IMR-90 (cell line): ENCODE results near the gene APBB3. TPM values are rescaled to one million over a fixed set of nuclear protein-coding genes. Genes with fewer than 3 reads are reported as not detected.

Experiments
- ATAC-seq: fragments of 200-7000 bp; cut with Tn5 transposase; 2 replicates; pipeline ENCODE4 v1.9.1; 2020; ENCODE audit warnings: low read depth, mild to moderate bottlenecking, moderate library complexity
- Bru-seq: library from RNA; stranded (reverse); fragments of 400-500 nt; gene quantifications from one replicate; lab custom pipeline; 2021; lab: Mats Ljungman, UMichigan
- BruChase-seq, 2 experiments: library from RNA; stranded (reverse); fragments of 400-500 nt; gene quantifications; one replicate each; lab custom pipeline; 2021; lab: Mats Ljungman, UMichigan
- BruUV-seq: library from RNA; stranded (reverse); fragments of 400-500 nt; replicated peaks from 2 replicates; lab custom pipeline; 2021; lab: Mats Ljungman, UMichigan
- CTCF ChIA-PET: fragments of 300-600 bp; formaldehyde crosslinking; extraction: SDS; loops from one replicate; lab custom pipeline; 2021; ENCODE audit warnings: antibody characterized with exemption; lab: Yijun Ruan, JAX
- POLR2A ChIA-PET: fragments of 300-600 bp; sonication (Branson Sonifier 250); formaldehyde crosslinking; loops from one replicate; lab custom pipeline; 2022; ENCODE audit warnings: antibody characterized with exemption; ENCODE audit not compliant: unreplicated experiment; lab: Charles Lee
- DNase-seq: peaks from one replicate; pipeline ENCODE4 v3.0.0; 2013
- H2AFZ ChIP-seq: replicated peaks from 2 replicates; pipeline ENCODE3; 2013; ENCODE audit warnings: low read length, mild to moderate bottlenecking; ENCODE audit not compliant: poor library complexity
- H2AK5ac ChIP-seq: 2 replicates; pipeline ENCODE4 v1.6.1; 2013; ENCODE audit warnings: low read depth, low read length, inconsistent platforms
- H2AK9ac ChIP-seq: replicated peaks from 2 replicates; pipeline ENCODE3; 2013; ENCODE audit warnings: mild to moderate bottlenecking, low read depth, low read length, moderate library complexity; ENCODE audit not compliant: poor library complexity
- H2BK120ac ChIP-seq: 2 replicates; pipeline ENCODE4 v1.6.1; 2013; ENCODE audit warnings: low read depth, low read length, inconsistent platforms
- H2BK15ac ChIP-seq: 3 replicates; pipeline ENCODE4 v1.6.1; 2013; ENCODE audit warnings: low read depth, low read length, inconsistent platforms
- H2BK20ac ChIP-seq: 2 replicates; pipeline ENCODE4 v1.6.1; 2013; ENCODE audit warnings: low read depth, mild to moderate bottlenecking, inconsistent platforms, low read length, moderate library complexity
- H2BK5ac ChIP-seq: 2 replicates; pipeline ENCODE4 v1.6.1; 2013; ENCODE audit warnings: mild to moderate bottlenecking, low read depth, low read length, inconsistent platforms; ENCODE audit not compliant: poor library complexity, severe bottlenecking
- H3K14ac ChIP-seq: replicated peaks from 2 replicates; pipeline ENCODE4 v1.6.1; 2013; ENCODE audit warnings: low read depth, low read length, inconsistent platforms
- H3K18ac ChIP-seq: 2 replicates; pipeline ENCODE4 v1.6.1; 2013; ENCODE audit warnings: low read depth, low read length, control low read depth
- H3K23ac ChIP-seq: 2 replicates; pipeline ENCODE4 v1.6.1; 2013; ENCODE audit warnings: low read depth, low read length, inconsistent platforms
- H3K27ac ChIP-seq: 2 replicates; pipeline ENCODE4 v1.5.1; 2013; ENCODE audit warnings: mild to moderate bottlenecking, control low read depth, low read length; ENCODE audit not compliant: insufficient read depth
- H3K27me3 ChIP-seq: 2 replicates; pipeline ENCODE4 v1.6.1; 2013; ENCODE audit warnings: low read length; ENCODE audit not compliant: control insufficient read depth, insufficient read depth
- H3K36me3 ChIP-seq: 2 replicates; pipeline ENCODE4 v1.6.1; 2013; ENCODE audit warnings: low read length, mixed read lengths; ENCODE audit not compliant: control insufficient read depth, insufficient read depth
- H3K4ac ChIP-seq: 2 replicates; pipeline ENCODE4 v1.6.1; 2013; ENCODE audit warnings: low read depth, low read length, inconsistent platforms
- H3K4me1 ChIP-seq: 2 replicates; pipeline ENCODE4 v1.6.1; 2013; ENCODE audit warnings: low read length, mixed read lengths; ENCODE audit not compliant: control insufficient read depth, insufficient read depth
- H3K4me2 ChIP-seq: 2 replicates; pipeline ENCODE4 v1.6.1; 2013; ENCODE audit warnings: low read depth, mild to moderate bottlenecking, control low read depth, low read length, moderate library complexity
- H3K4me3 ChIP-seq: 2 replicates; pipeline ENCODE4 v1.5.1; 2013; ENCODE audit warnings: low read depth, mild to moderate bottlenecking, control low read depth, low read length, moderate library complexity; ENCODE audit not compliant: insufficient read depth
- H3K56ac ChIP-seq: 2 replicates; pipeline ENCODE4 v1.6.1; 2013; ENCODE audit warnings: low read length, inconsistent platforms; ENCODE audit not compliant: insufficient read depth; ENCODE audit errors: extremely low read depth
- H3K79me1 ChIP-seq, 2 experiments: 2 replicates each; pipeline ENCODE4 v1.6.1; 2013; ENCODE audit warnings: low read length in 2 of 2, inconsistent platforms in 1 of 2, low read depth in 1 of 2
- H3K9ac ChIP-seq: 2 replicates; pipeline ENCODE4 v1.6.1; 2013; ENCODE audit warnings: low read depth, low read length, control low read depth
- H3K9me1 ChIP-seq: 2 replicates; pipeline ENCODE4 v1.6.1; 2013; ENCODE audit warnings: low read length, inconsistent platforms; ENCODE audit not compliant: insufficient read depth
- H3K9me3 ChIP-seq: 2 replicates; pipeline ENCODE4 v1.6.1; 2013; ENCODE audit warnings: low read length; ENCODE audit not compliant: control insufficient read depth, insufficient read depth
- H4K20me1 ChIP-seq: 2 replicates; pipeline ENCODE4 v1.6.1; 2013; ENCODE audit warnings: low read length, inconsistent platforms; ENCODE audit not compliant: insufficient read depth
- H4K5ac ChIP-seq: 2 replicates; pipeline ENCODE4 v1.6.1; 2013; ENCODE audit warnings: mild to moderate bottlenecking, low read depth, low read length, control low read depth
- H4K8ac ChIP-seq, 2 experiments: 2 replicates each; pipeline ENCODE4 v1.6.1; 2013; ENCODE audit warnings: low read depth in 2 of 2, low read length in 2 of 2, control low read depth in 1 of 2, inconsistent platforms in 1 of 2
- H4K91ac ChIP-seq: 2 replicates; pipeline ENCODE4 v1.6.1; 2013; ENCODE audit warnings: low read depth, low read length, inconsistent platforms; ENCODE audit not compliant: insufficient read depth
- MAFK ChIP-seq: IDR thresholded peaks from 2 replicates; pipeline ENCODE4 v1.6.1; 2012; ENCODE audit warnings: low read depth, low read length, improper control_type of control experiment
- MAZ ChIP-seq: IDR thresholded peaks from 2 replicates; pipeline ENCODE4 v1.6.1; 2012; ENCODE audit warnings: low read depth, mild to moderate bottlenecking, low read length, improper control_type of control experiment, moderate library complexity, borderline replicate concordance
- MXI1 ChIP-seq: IDR thresholded peaks from 2 replicates; pipeline ENCODE4 v1.6.1; 2012; ENCODE audit warnings: low read depth, mild to moderate bottlenecking, low read length, moderate library complexity, borderline replicate concordance
- NFE2L2 ChIP-seq: fragments of 150-350 bp; IDR thresholded peaks from 2 replicates; pipeline ENCODE4 v1.6.1; 2016; ENCODE audit warnings: low read depth, mild to moderate bottlenecking, low read length
- POLR2A ChIP-seq: IDR thresholded peaks from 2 replicates; pipeline ENCODE4 v1.6.1; 2012; ENCODE audit warnings: mild to moderate bottlenecking, low read depth, low read length
- RAD21 ChIP-seq: IDR thresholded peaks from 2 replicates; pipeline ENCODE4 v1.6.1; 2012; ENCODE audit warnings: low read length, improper control_type of control experiment
- SMC3 ChIP-seq: fragments of 150-350 bp; IDR thresholded peaks from 2 replicates; pipeline ENCODE4 v1.6.1; 2016; ENCODE audit warnings: low read depth, mild to moderate bottlenecking, antibody characterized with exemption, low read length, moderate library complexity
- WGBS, 2 experiments: methylation state at CpG; one replicate each; pipeline versions ENCODE4 v1.1.5 to v1.1.7; 2013; ENCODE audit warnings: missing lambda C conversion rate in 2 of 2; ENCODE audit not compliant: insufficient read length in 1 of 2; ENCODE audit errors: extremely low coverage in 2 of 2; 5-methylcytosine and 5-hydroxymethylcytosine counted together
- dilution Hi-C: fragments of 300-500 bp; cut with HindIII; formaldehyde crosslinking; loops from one replicate; pipeline ENCODE4 v1.14.3; 2018; ENCODE audit warnings: low sequenced_read_pairs; ENCODE audit not compliant: unreplicated experiment
- in situ Hi-C: fragments of 300-500 bp; cut with MboI; formaldehyde crosslinking; loops from 3 replicates; pipeline ENCODE4 v1.14.3; 2019; ENCODE audit warnings: low sequenced_read_pairs, inconsistent platforms, mixed read lengths
- intact Hi-C: fragments of 100-400 bp; cut with micrococcal nuclease; formaldehyde crosslinking; loops from 2 replicates; pipeline ENCODE4 v1.10.0; 2022
- long read RNA-seq: library from polyadenylated mRNA; unstranded; transcript quantifications from one replicate; pipeline ENCODE4 v2.0.0, GENCODE V29; 2021; ENCODE audit not compliant: unreplicated experiment
- polyA plus RNA-seq, 3 experiments: library from polyadenylated mRNA; depleted of rRNA; stranded (reverse); fragments of >200 nt; gene quantifications; 2 replicates each; pipeline ENCODE4 v1.2.3, GENCODE V29; 2012; ENCODE audit warnings: low replicate concordance in 1 of 3
- total RNA-seq: library from RNA; depleted of rRNA; stranded (reverse); fragments of >200 nt; gene quantifications from 2 replicates; pipeline ENCODE4 v1.2.3, GENCODE V29; 2012; rRNA removed
- TF ChIP-seq, protein P1 (sequence below): fragments of 150-350 bp; IDR thresholded peaks from 2 replicates; pipeline ENCODE4 v1.6.1; 2016; ENCODE audit warnings: low read depth, mild to moderate bottlenecking, low read length, moderate library complexity, borderline replicate concordance
- TF ChIP-seq, protein P2 (sequence below): conservative IDR thresholded peaks from 2 replicates; pipeline ENCODE4 v1.5.1; 2012; ENCODE audit warnings: mild to moderate bottlenecking, low read depth, low read length, improper control_type of control experiment

APBB3 gene, protein sequence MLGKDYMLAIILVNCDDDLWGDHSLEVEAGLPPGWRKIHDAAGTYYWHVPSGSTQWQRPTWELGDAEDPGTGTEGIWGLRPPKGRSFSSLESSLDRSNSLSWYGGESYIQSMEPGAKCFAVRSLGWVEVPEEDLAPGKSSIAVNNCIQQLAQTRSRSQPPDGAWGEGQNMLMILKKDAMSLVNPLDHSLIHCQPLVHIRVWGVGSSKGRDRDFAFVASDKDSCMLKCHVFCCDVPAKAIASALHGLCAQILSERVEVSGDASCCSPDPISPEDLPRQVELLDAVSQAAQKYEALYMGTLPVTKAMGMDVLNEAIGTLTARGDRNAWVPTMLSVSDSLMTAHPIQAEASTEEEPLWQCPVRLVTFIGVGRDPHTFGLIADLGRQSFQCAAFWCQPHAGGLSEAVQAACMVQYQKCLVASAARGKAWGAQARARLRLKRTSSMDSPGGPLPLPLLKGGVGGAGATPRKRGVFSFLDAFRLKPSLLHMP
- 6.6 and 8.1 TPM in 2 replicates for total RNA-seq
- polyA plus RNA-seq (2012; rRNA removed) = 21.4 and 23.8 TPM in 2 replicates
- 13.8 and 13.9 TPM in 2 replicates for polyA plus RNA-seq (2012; cell fraction: cytosol; rRNA removed)
- 215 and 346 TPM in 2 replicates for polyA plus RNA-seq (2012; cell fraction: nucleus; rRNA removed; ENCODE audit: low replicate concordance)
- percentile 65 among the genes with signal in this experiment for Bru-seq, nascent RNA
- BruChase-seq, experiment 1, labeled RNA remaining after a 6-hour chase = percentile 69 among the genes with signal in this experiment
- BruChase-seq, experiment 2, labeled RNA remaining after a 2-hour chase = percentile 74 among the genes with signal in this experiment
- long read RNA-seq, transcript APBB3-205 (12 exons, 1,455 nt) = major isoform, 5 of 17 reads
- long read RNA-seq, partial matches to known transcripts = 3 of 17 reads
- long read RNA-seq, other reads (novel, unspliced or antisense) = 9 of 17 reads

DNA sequence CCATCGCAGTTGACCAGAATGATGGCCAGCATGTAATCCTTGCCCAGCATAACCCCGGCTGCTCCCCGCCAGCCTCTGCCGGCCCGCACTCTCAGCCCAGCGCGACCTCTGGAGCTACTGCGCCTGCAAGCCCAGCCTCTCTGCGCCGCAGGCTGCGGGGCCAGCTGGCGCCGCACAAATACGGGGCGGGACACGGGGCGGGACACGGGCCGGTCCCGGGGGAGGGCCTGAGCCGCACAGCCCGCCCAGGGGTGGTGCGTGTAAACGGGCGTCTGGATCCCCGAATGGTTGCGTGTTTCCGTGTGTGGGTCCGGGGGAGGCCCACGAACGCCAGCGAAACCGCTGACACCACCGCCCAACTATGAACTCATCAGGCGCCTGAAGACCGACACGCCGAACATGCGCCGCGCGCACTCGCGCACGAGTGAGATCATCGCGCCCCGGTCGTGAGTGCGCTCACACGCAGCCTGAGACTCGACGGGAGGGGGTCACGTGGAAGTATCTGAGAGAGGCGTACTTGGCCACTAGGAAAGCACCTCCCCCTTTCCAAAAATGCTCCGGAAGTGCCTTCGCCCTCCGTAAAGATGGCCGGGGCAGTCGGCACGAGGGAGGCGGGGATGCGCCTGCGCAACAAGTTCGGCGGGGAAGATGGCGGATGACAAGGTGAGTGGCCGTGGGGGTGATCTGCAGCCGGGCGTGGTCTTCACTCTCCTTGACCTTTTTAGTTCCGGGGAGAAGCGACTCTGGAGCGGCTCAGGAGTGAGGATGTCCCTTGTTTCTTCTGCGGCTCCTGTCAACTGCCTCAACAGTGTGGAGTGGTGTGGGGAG lies at the start of gene APBB3, which contains the start of gene SLC35A4:
Gene APBB3 (minus strand): TSS at position 403 of the 828 bp plus-strand sequence. CDS start 353 bp downstream, at position 50.
Gene SLC35A4 (plus strand): TSS at position 633 of the 828 bp plus-strand sequence. CDS start 2,342 bp downstream, outside the sequence.
- Histone ChIP-seq H3K9ac (peak within 1 kb of the TSS; percentile 89), H3K14ac (peak within 1 kb of the TSS; percentile 97), H4K20me1 (no peaks in the 10 kb centered on the region), H4K91ac (peak within 1 kb of the TSS; percentile 85), H2BK120ac (peak within 1 kb of the TSS; percentile 30), H2BK15ac (peak within 1 kb of the TSS; percentile 53; the same call in 2 of the 3 replicates), H4K8ac (peak within 1 kb of the TSS; percentile 83 to 94), H4K5ac (peak within 1 kb of the TSS; percentile 81), H3K23ac (peak within 1 kb of the TSS; percentile 92), H3K4me3 (peak within 1 kb of the TSS; percentile 82), H3K36me3 (peaks cover 35% of the 10 kb centered on the region), H2AK5ac (peak within 1 kb of the TSS; percentile 79), H3K9me3 (no peaks in the 10 kb centered on the region), H2BK20ac (no peak within 1 kb of the TSS; the same call in 1 of the 2 replicates), H3K79me1 (peaks cover 27 to 54% of the 10 kb centered on the region in 2 experiments), H3K4me1 (peaks cover 8% of the 10 kb centered on the region), H2BK5ac (peak within 1 kb of the TSS; percentile 61), H3K18ac (peak within 1 kb of the TSS; percentile 40), H3K9me1 (peaks cover 17% of the 10 kb centered on the region), H3K4me2 (peak within 1 kb of the TSS; percentile 92), H2AK9ac (peak within 1 kb of the TSS; percentile 95), H2AFZ (peak within 1 kb of the TSS; percentile 97), H3K4ac (peak within 1 kb of the TSS; percentile 91), H3K56ac (peak within 1 kb of the TSS; percentile 86), H3K27ac (peak within 1 kb of the TSS; percentile 83), H3K27me3 (no peaks in the 10 kb centered on the region)
- intact Hi-C loops (loop anchor here (1.0 kb wide), 1 partner anchor 71 kb away; no protein-coding TSS in a partner anchor), dilution Hi-C loops (no loop called here), in situ Hi-C loops (loop anchor here (5.0 kb wide), 1 partner anchor 83 kb away; the partner anchor contains the start of genes IK and NDUFA2)
- no TSS peak for BruUV-seq
- peak; percentile 92 for ATAC-seq
- 1% methylated on average over 15 of the region's 74 CpGs; no CpG with 5 or more reads in 1 of the 2 experiments for WGBS, 2 experiments
- DNase-seq = peak; percentile 99
- CTCF ChIA-PET = no interaction called here
- POLR2A ChIA-PET = interaction anchor here (0.6 kb wide), 2 partner anchors 76 to 425 kb away, joined by 3 to 4 read pairs; no protein-coding TSS in a partner anchor
- no peak; the same call in 1 of the 2 replicates for TF ChIP-seq NFE2L2
- TF ChIP-seq SMC3 = 0 out of 2 replicates have a peak, but pooled peaks have one; percentile 2
- no peak for TF ChIP-seq MXI1
- TF ChIP-seq MAFK = peak; percentile 43; the same call in 1 of the 2 replicates
- TF ChIP-seq, protein P1, sequence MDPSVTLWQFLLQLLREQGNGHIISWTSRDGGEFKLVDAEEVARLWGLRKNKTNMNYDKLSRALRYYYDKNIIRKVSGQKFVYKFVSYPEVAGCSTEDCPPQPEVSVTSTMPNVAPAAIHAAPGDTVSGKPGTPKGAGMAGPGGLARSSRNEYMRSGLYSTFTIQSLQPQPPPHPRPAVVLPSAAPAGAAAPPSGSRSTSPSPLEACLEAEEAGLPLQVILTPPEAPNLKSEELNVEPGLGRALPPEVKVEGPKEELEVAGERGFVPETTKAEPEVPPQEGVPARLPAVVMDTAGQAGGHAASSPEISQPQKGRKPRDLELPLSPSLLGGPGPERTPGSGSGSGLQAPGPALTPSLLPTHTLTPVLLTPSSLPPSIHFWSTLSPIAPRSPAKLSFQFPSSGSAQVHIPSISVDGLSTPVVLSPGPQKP = 0 out of 2 replicates have a peak, but pooled peaks have one; percentile 40
- no peak; the same call in 1 of the 2 replicates for TF ChIP-seq MAZ
- TF ChIP-seq, protein P2, sequence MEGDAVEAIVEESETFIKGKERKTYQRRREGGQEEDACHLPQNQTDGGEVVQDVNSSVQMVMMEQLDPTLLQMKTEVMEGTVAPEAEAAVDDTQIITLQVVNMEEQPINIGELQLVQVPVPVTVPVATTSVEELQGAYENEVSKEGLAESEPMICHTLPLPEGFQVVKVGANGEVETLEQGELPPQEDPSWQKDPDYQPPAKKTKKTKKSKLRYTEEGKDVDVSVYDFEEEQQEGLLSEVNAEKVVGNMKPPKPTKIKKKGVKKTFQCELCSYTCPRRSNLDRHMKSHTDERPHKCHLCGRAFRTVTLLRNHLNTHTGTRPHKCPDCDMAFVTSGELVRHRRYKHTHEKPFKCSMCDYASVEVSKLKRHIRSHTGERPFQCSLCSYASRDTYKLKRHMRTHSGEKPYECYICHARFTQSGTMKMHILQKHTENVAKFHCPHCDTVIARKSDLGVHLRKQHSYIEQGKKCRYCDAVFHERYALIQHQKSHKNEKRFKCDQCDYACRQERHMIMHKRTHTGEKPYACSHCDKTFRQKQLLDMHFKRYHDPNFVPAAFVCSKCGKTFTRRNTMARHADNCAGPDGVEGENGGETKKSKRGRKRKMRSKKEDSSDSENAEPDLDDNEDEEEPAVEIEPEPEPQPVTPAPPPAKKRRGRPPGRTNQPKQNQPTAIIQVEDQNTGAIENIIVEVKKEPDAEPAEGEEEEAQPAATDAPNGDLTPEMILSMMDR = no peak
- peak; percentile 88 for TF ChIP-seq POLR2A
- peak; percentile 16; the same call in 1 of the 2 replicates for TF ChIP-seq RAD21
